22Rv1 (cell line): ENCODE results near the gene THRB.
"Not testable (repeated sequence)": the region's sequence is repeated elsewhere in the genome, so short reads cannot be mapped to it uniquely, and the experiment has no call there.

ENCODE experiments used
- H3K27ac ChIP-seq: fragments of 450-650 bp; 2 replicates; pipeline ENCODE4 v1.5.1; 2017
- ZFX ChIP-seq: fragments of 450-650 bp; IDR thresholded peaks from 2 replicates; pipeline ENCODE4 v1.6.1; 2017; ENCODE audit warnings: antibody characterized with exemption, borderline replicate concordance
- TF ChIP-seq, protein P1 (sequence below): fragments of 450-650 bp; IDR thresholded peaks from 2 replicates; pipeline ENCODE4 v1.5.1; 2017; ENCODE audit warnings: mild to moderate bottlenecking

The THRB gene

DNA sequence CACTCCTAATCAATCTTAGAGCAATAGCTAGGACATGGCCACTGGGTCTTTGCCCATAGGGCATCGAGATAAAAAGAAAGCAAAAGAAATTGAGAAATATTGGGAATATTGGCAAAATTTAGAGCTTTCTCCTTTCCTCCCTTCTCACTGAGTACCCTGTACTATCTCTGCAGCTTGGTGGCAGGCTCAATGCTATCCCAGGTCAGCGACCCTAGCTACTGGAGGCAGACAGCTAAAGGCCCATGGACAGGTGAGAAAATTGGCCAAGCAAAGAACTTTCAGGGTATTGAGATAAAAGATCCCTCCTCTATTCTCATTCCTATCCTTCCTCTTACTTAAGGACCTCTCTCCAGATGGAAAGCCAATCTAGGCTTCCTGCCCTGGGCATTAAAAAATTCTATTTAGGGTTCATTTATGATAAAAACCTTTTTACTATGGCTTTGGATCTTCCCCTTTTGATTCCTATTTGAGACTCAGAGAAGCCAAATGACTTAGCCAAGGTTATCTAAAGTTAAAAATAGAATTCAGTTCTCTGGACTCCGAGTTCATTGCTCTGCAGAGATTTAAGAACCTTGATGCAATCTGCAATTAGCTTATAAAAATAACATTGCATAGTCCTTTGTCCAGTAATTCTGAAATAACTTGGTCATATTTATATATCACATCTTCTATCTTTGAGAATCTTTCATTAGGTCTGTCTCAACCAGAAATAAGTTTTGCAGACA, 75.4 kb downstream of the THRB start:
- TF ChIP-seq ZFX, result no peak
- TF ChIP-seq, protein P1, sequence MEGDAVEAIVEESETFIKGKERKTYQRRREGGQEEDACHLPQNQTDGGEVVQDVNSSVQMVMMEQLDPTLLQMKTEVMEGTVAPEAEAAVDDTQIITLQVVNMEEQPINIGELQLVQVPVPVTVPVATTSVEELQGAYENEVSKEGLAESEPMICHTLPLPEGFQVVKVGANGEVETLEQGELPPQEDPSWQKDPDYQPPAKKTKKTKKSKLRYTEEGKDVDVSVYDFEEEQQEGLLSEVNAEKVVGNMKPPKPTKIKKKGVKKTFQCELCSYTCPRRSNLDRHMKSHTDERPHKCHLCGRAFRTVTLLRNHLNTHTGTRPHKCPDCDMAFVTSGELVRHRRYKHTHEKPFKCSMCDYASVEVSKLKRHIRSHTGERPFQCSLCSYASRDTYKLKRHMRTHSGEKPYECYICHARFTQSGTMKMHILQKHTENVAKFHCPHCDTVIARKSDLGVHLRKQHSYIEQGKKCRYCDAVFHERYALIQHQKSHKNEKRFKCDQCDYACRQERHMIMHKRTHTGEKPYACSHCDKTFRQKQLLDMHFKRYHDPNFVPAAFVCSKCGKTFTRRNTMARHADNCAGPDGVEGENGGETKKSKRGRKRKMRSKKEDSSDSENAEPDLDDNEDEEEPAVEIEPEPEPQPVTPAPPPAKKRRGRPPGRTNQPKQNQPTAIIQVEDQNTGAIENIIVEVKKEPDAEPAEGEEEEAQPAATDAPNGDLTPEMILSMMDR, result no peak
- H3K27ac ChIP-seq, result no peak overlapping the region

DNA sequence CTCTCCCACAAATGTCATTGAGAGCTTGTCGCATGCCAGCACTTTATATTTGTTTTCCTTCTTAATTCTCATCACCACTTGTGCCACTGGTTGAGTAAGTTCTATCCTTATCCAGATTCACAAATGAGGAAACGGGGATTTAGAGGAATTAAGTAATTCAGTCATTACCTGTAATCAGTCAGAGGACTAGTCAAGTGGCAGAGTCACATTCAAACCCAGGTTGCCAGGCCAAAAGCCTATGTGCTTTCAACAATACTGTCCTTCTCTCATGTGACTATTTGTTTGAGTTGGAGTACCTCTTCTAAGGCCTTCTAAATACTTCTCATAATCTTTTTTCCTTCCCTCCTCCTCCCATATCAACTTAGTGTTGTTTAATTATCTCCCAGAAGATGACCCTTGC, 76.9 kb downstream of the THRB start:
- TF ChIP-seq, protein P1, result no peak
- no peak for TF ChIP-seq ZFX
- no peak overlapping the region for H3K27ac ChIP-seq

DNA sequence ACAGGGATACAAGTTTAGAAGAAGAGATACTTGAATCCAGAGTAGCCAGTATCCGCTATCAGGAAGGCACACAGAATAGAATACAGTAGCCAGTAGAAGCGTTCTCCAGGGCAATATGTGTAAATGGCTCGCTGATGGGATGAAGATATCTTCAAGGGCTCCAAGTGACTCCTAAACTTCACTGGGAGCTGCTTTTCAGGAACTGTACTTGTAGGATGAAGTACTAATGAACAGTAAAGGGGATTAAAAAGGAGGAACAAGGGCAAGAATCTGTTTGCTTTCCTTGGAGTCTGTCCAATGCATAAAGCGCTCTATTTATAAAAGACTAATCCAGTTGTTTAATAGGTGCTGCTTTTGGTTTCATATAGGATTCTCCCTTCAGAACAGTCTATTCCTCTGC, 78.4 kb downstream of the THRB start:
- TF ChIP-seq ZFX, result no peak
- TF ChIP-seq, protein P1, result no peak

DNA sequence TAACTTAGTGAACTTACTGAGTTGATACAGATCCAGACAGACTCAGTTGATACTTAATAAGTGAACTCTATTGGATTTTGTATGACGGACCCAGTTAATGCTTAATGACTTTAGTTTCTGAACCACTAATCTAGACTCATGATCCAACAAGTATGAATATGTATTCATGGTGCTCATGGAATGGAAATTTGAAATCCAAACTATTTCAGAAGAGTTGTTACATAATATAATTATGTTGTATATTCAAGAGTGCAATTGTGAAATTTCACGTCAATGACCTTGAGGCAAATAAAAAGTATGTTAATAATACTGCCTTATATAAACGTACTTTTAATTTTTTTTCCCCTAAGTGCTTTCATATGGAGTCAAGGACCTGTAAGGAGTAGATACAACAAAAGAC, 78.8 kb downstream of the THRB start:
- no peak overlapping the region for H3K27ac ChIP-seq
- TF ChIP-seq, protein P1, result no peak
- no peak for TF ChIP-seq ZFX

More for the DNA sequence above, 78.4 kb downstream of the THRB start:
- H3K27ac ChIP-seq, result no peak overlapping the region

DNA sequence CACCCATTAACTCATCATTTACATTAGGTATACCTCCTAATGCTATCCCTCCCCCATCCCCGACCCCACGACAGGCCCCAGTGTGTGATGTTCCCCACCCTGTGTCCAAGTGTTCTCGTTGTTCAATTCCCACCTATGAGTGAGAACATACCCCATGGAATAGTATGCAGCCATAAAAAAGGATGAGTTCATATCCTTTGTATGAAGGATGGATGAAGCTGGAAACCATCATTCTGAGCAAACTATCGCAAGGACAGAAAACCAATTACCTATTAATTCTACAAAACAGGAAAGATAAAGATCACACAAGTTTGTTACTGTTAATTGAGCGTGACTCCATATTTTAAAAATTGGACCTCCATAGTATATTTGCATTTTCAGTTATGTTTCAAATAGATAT, 81.0 kb downstream of the THRB start:
- not testable (repeated sequence) for H3K27ac ChIP-seq

DNA sequence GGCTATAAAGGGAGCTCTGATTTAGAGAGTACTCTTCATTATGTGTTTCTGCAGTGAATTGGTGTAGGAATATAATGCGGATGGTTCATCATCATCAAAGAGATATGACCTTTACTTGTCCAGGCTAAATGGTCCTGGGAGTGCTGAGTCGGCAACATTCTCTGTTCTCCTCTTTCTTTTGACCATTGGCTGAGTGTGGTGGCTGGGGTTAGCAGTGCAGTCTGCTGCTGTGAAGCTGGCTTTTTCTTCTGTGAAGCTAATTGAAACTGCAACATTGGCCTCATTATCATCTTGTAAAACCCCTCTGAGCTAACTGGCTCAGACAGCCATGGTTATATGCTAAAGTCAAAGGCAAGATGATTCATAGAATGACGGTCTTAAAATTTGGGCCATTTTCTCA, 83.8 kb downstream of the THRB start:
- TF ChIP-seq, protein P1, result no peak
- no peak for TF ChIP-seq ZFX
- no peak overlapping the region for H3K27ac ChIP-seq

DNA sequence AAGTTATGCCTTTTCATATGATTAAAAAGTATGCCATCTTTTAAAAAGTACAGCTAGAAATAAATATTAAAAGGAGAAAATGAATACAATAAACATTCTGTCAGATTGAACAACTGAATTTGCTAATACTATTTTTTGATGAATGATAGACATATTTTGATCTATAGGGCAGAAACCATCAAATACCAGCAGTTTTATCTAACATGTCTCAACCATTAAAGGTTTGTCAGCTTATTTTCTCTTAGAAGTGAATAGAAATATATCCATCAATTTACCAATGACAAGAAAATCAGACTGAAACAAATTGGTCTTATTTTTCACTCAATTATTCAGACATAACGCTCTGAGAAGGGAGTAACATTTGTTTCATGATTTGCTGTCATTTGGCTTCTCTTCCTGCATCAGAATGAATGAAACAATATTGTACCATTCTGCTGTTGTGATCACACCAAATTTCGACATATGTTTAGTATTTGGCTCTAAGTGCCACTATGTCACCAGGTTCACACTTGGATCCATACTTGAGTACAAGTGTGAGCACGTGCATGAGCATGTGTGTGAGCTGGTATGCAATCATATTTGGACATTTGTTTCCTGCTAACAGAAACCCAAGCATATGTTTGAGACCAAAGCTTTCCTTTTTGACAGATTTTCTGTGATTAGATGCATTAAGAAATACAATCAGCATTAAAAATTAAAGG, 86.5 kb downstream of the THRB start:
- no peak overlapping the region for H3K27ac ChIP-seq
- TF ChIP-seq ZFX, result no peak
- TF ChIP-seq, protein P1, result no peak
